Measurements from ENCODE around the gene MPDZ.

DNA sequence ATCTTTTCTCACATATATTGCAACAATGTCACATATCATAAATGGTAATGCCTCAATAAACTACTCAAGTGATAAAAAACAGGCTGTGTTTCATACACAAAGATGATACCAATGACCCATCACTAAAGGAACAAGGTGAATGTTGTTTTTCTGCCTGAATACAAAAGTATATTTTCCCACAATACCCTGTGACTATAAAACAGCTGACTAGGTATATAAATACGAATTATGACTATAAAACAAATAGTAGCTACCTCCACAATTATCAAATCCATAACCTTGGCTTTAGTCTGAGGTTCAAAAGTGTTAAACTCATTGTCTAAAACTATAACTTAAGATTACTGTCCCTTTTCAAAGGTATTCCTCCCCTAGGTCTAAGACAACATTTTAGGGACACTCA lies 58.7 kb downstream of the MPDZ start:
- TF ChIP-seq CTCF (IDR thresholded peaks at IDR 0.05) (no peak), POLR2A (IDR thresholded peaks at IDR 0.05) (no peak)

All from thyroid gland (tissue), 4 donors.